ENCODE data around the gene ABHD16A. TPM values are rescaled to one million over a fixed set of nuclear protein-coding genes. Genes with fewer than 3 reads are reported as not detected.
A peak's percentile ranks its signal among the peaks of the same experiment; 100 is the strongest.

The ABHD16A gene
- total and polyA plus RNA-seq, 5 donors, result 28.1 to 37.0 (median 30.1) TPM

- intact Hi-C loops (cut with DNase I), result no loop called here
- DNase-seq (no peak), ATAC-seq (no peak)
- Histone ChIP-seq H3K9me3 (ENCODE audit: control insufficient read depth, low read length) (no peaks in the 10 kb centered on the region), H3K27ac (ENCODE audit: low read length) (no peak overlapping the region), H3K4me1 (ENCODE audit: control insufficient read depth, insufficient read depth, low read length) (peaks cover 7% of the 10 kb centered on the region), H3K27me3 (ENCODE audit: control insufficient read depth, insufficient read depth) (no peaks in the 10 kb centered on the region), H3K4me3 (ENCODE audit: low read length) (no peak overlapping the region)
- WGBS, result 85% methylated on average over 5 of the region's 5 CpGs
Measured at GRCh38 chr6:31700740-31701401, 2.3 kb downstream of the ABHD16A start.

GRCh38 chr6:31697555-31697954 is 5.6 kb downstream of the ABHD16A start:
- H3K27me3 ChIP-seq (ENCODE audit: control insufficient read depth, insufficient read depth), result no peaks in the 10 kb centered on the region
- intact Hi-C loops (cut with DNase I), result no loop called here
- DNase-seq, result no peak
- H3K4me3 ChIP-seq (ENCODE audit: low read length), result no peak overlapping the region
- no peaks in the 10 kb centered on the region for H3K9me3 ChIP-seq (ENCODE audit: control insufficient read depth, low read length)
- peaks cover 7% of the 10 kb centered on the region for H3K4me1 ChIP-seq (ENCODE audit: control insufficient read depth, insufficient read depth, low read length)
- H3K27ac ChIP-seq (ENCODE audit: low read length), result no peak overlapping the region
- WGBS, result 39% methylated on average over 3 of the region's 3 CpGs
- ATAC-seq, result no peak

- Histone ChIP-seq H3K4me1 (ENCODE audit: control insufficient read depth, insufficient read depth, low read length) (no peaks in the 10 kb centered on the region), H3K27ac (ENCODE audit: low read length) (no peak overlapping the region), H3K27me3 (ENCODE audit: control insufficient read depth, insufficient read depth) (no peaks in the 10 kb centered on the region), H3K4me3 (ENCODE audit: low read length) (no peak overlapping the region), H3K9me3 (ENCODE audit: control insufficient read depth, low read length) (no peaks in the 10 kb centered on the region)
- DNase-seq (no peak), ATAC-seq (no peak)
- intact Hi-C loops (cut with DNase I), result no loop called here
- WGBS, result 89% methylated on average over 6 of the region's 6 CpGs
Measured at GRCh38 chr6:31693535-31693934, 9.6 kb downstream of the ABHD16A start.

GRCh38 chr6:31692886-31693285 is 10.2 kb downstream of the ABHD16A start:
- no peak overlapping the region for H3K27ac ChIP-seq (ENCODE audit: low read length)
- no peaks in the 10 kb centered on the region for H3K4me1 ChIP-seq (ENCODE audit: control insufficient read depth, insufficient read depth, low read length)
- no peaks in the 10 kb centered on the region for H3K27me3 ChIP-seq (ENCODE audit: control insufficient read depth, insufficient read depth)
- H3K4me3 ChIP-seq (ENCODE audit: low read length), result no peak overlapping the region
- no peaks in the 10 kb centered on the region for H3K9me3 ChIP-seq (ENCODE audit: control insufficient read depth, low read length)
- ATAC-seq (no peak), DNase-seq (no peak)
- intact Hi-C loops (cut with DNase I), result no loop called here
- 85% methylated on average over 9 of the region's 9 CpGs for WGBS

- Histone ChIP-seq H3K4me1 (ENCODE audit: control insufficient read depth, insufficient read depth, low read length) (no peaks in the 10 kb centered on the region), H3K27me3 (ENCODE audit: control insufficient read depth, insufficient read depth) (no peaks in the 10 kb centered on the region), H3K4me3 (ENCODE audit: low read length) (no peak overlapping the region), H3K27ac (ENCODE audit: low read length) (no peak overlapping the region), H3K9me3 (ENCODE audit: control insufficient read depth, low read length) (no peaks in the 10 kb centered on the region)
- ATAC-seq (no peak), DNase-seq (no peak)
- 76% methylated on average over 4 of the region's 4 CpGs for WGBS
- intact Hi-C loops (cut with DNase I), result no loop called here
Measured at GRCh38 chr6:31692353-31692752, 10.8 kb downstream of the ABHD16A start.

- Histone ChIP-seq H3K4me1 (ENCODE audit: control insufficient read depth, insufficient read depth, low read length) (no peaks in the 10 kb centered on the region), H3K4me3 (ENCODE audit: low read length) (no peak overlapping the region), H3K27me3 (ENCODE audit: control insufficient read depth, insufficient read depth) (no peaks in the 10 kb centered on the region), H3K9me3 (ENCODE audit: control insufficient read depth, low read length) (no peaks in the 10 kb centered on the region), H3K27ac (ENCODE audit: low read length) (no peak overlapping the region)
- 94% methylated on average over 12 of the region's 12 CpGs for WGBS
- ATAC-seq (no peak), DNase-seq (no peak)
- intact Hi-C loops (cut with DNase I), result no loop called here
Measured at GRCh38 chr6:31691564-31692108, 11.5 kb downstream of the ABHD16A start.

GRCh38 chr6:31691078-31691463 is 12.1 kb downstream of the ABHD16A start:
- intact Hi-C loops (cut with DNase I), result no loop called here
- Histone ChIP-seq H3K27me3 (ENCODE audit: control insufficient read depth, insufficient read depth) (no peaks in the 10 kb centered on the region), H3K9me3 (ENCODE audit: control insufficient read depth, low read length) (no peaks in the 10 kb centered on the region), H3K27ac (ENCODE audit: low read length) (no peak overlapping the region), H3K4me1 (ENCODE audit: control insufficient read depth, insufficient read depth, low read length) (no peaks in the 10 kb centered on the region), H3K4me3 (ENCODE audit: low read length) (no peak overlapping the region)
- DNase-seq (no peak), ATAC-seq (no peak)
- 89% methylated on average over 6 of the region's 6 CpGs for WGBS

GRCh38 chr6:31690231-31691077 is 12.7 kb downstream of the ABHD16A start:
- DNase-seq (no peak), ATAC-seq (peak in 1 of 2 donors; percentile 78)
- no peak overlapping the region for H3K27ac ChIP-seq (ENCODE audit: low read length)
- H3K4me3 ChIP-seq (ENCODE audit: low read length), result no peak overlapping the region
- WGBS, result 61% methylated on average over 10 of the region's 10 CpGs
- H3K9me3 ChIP-seq (ENCODE audit: control insufficient read depth, low read length), result no peaks in the 10 kb centered on the region
- H3K4me1 ChIP-seq (ENCODE audit: control insufficient read depth, insufficient read depth, low read length), result no peaks in the 10 kb centered on the region
- no peaks in the 10 kb centered on the region for H3K27me3 ChIP-seq (ENCODE audit: control insufficient read depth, insufficient read depth)
- intact Hi-C loops (cut with DNase I), result no loop called here

- intact Hi-C loops (cut with DNase I), result loop anchor here in 3 of 4 donors (10.0 kb wide), 2 partner anchors 175 to 265 kb away; partner anchors contain the start of genes NELFE (in 2 of the 3), SKIC2 (in 2 of the 3) and NEU1 (in 1 of the 3)
Measured at GRCh38 chr6:31689249-31690110, 13.6 kb downstream of the ABHD16A start.

GRCh38 chr6:31687860-31688693 is 15.0 kb downstream of the ABHD16A start:
- 74% methylated on average over 14 of the region's 14 CpGs for WGBS
- H3K9me3 ChIP-seq (ENCODE audit: control insufficient read depth, low read length), result no peaks in the 10 kb centered on the region
- ATAC-seq, result no peak
- H3K27ac ChIP-seq (ENCODE audit: low read length), result no peak overlapping the region
- DNase-seq, result no peak
- no peaks in the 10 kb centered on the region for H3K4me1 ChIP-seq (ENCODE audit: control insufficient read depth, insufficient read depth, low read length)
- H3K27me3 ChIP-seq (ENCODE audit: control insufficient read depth, insufficient read depth), result no peaks in the 10 kb centered on the region
- intact Hi-C loops (cut with DNase I), result loop anchor here in 3 of 4 donors (10.0 kb wide), 2 partner anchors 177 to 267 kb away; partner anchors contain the start of genes NELFE (in 2 of the 3), SKIC2 (in 2 of the 3) and NEU1 (in 1 of the 3)
- H3K4me3 ChIP-seq (ENCODE audit: low read length), result no peak overlapping the region

More at GRCh38 chr6:31689249-31690110, 13.6 kb downstream of the ABHD16A start:
- no peak overlapping the region for H3K27ac ChIP-seq (ENCODE audit: low read length)
- H3K9me3 ChIP-seq (ENCODE audit: control insufficient read depth, low read length), result no peaks in the 10 kb centered on the region
- ATAC-seq (no peak), DNase-seq (no peak)
- WGBS, result 69% methylated on average over 11 of the region's 11 CpGs
- no peaks in the 10 kb centered on the region for H3K27me3 ChIP-seq (ENCODE audit: control insufficient read depth, insufficient read depth)
- no peaks in the 10 kb centered on the region for H3K4me1 ChIP-seq (ENCODE audit: control insufficient read depth, insufficient read depth, low read length)
- H3K4me3 ChIP-seq (ENCODE audit: low read length), result no peak overlapping the region
